Measurements from ENCODE around the gene SBNO2. TPM values are rescaled to one million over a fixed set of nuclear protein-coding genes. Genes with fewer than 3 reads are reported as not detected.

The SBNO2 gene
- total RNA-seq, 5 donors from 2014 or later (not counting 1 experiment from before 2014, with no cell fraction given): 90.2 to 115 (median 106) TPM

DNA sequence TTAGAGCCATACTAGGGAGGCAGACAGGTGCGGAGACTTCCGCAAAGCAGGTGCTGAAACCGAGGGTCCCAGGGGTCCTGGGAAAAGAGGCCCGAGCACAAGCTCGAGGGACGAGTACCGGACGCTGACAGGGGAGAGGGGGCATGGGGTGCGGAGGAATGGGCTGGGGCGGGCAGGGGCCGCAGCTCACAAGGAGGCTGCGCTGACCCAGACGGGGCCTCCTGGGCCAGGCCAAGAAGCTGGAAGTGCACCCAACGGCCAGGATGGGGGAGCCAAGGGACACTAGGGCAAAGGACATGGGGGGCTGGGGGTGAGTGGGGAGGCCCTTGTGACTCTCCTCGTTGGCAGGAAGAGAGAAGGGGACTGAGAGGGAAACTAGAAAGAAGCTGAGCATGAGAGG, 80.7 kb downstream of the SBNO2 start:
- Mint-ChIP-seq H3K36me3 (peaks cover 2% of the 10 kb centered on the region), H3K4me1 (peaks cover 40 to 48% (median 44%) of the 10 kb centered on the region in 3 donors), H3K9me3 (no peaks in the 10 kb centered on the region), H3K27me3 (no peaks in the 10 kb centered on the region), H3K27ac (peak overlapping the region; percentile 61 to 69), H3K4me3 (peak overlapping the region; percentile 87 to 91 (median 91))
- peaks cover 10 to 29% of the 10 kb centered on the region in 2 donors for H3K36me3 ChIP-seq (ENCODE audit: control insufficient read depth in 2 of 2, extremely low read depth in 1 of 2, insufficient read depth in 1 of 2, low read length in 1 of 2)
- H3K4me1 ChIP-seq (ENCODE audit: control insufficient read depth in 1 of 2, extremely low read depth in 1 of 2, insufficient read depth in 2 of 2, low read length in 2 of 2): peaks cover 25 to 75% of the 10 kb centered on the region in 2 experiments
- ChIA-PET CTCF (interaction anchor here in 1 of 2 donors (0.5 kb wide), 1 partner anchor 90 kb away, joined by 5 read pairs; no protein-coding TSS in a partner anchor), POLR2A (interaction anchor here in 1 of 2 donors (0.5 to 1.2 kb wide), 2 partner anchors 11 to 88 kb away, joined by 3 to 5 read pairs; no protein-coding TSS in a partner anchor)
- no peak overlapping the region for H3K27ac ChIP-seq (ENCODE audit: low read length)
- H3K9me3 ChIP-seq: no peaks in the 10 kb centered on the region
- no peaks in the 10 kb centered on the region for H3K27me3 ChIP-seq (replicated peaks in 1 of 2; ENCODE audit: control insufficient read depth in 2 of 2, extremely low read depth in 1 of 2, insufficient read depth in 2 of 2, low read length in 1 of 2)
- DNase-seq (no peak), ATAC-seq (replicated peaks in 1 of 4) (no peak)
- no peak overlapping the region for H3K4me3 ChIP-seq (ENCODE audit: control insufficient read depth in 1 of 2, extremely low read depth in 1 of 2, low read length in 1 of 2)
- WGBS (ENCODE audit: insufficient coverage): 100% methylated on average over 14 of the region's 15 CpGs

- H3K27me3 Mint-ChIP-seq: no peaks in the 10 kb centered on the region
- H3K4me1 Mint-ChIP-seq: peaks cover 43 to 59% (median 50%) of the 10 kb centered on the region in 3 donors
- peaks cover 12 to 37% of the 10 kb centered on the region in 2 donors for H3K36me3 ChIP-seq (ENCODE audit: control insufficient read depth in 2 of 2, extremely low read depth in 1 of 2, insufficient read depth in 1 of 2, low read length in 1 of 2)
- ChIA-PET CTCF (no interaction called here), POLR2A (no interaction called here)
- H3K4me1 ChIP-seq (ENCODE audit: control insufficient read depth in 1 of 2, extremely low read depth in 1 of 2, insufficient read depth in 2 of 2, low read length in 2 of 2): peaks cover 35 to 85% of the 10 kb centered on the region in 2 experiments
- peak overlapping the region in 1 of 3 donors; percentile 91 for H3K4me3 Mint-ChIP-seq
- H3K36me3 Mint-ChIP-seq: peaks cover 7% of the 10 kb centered on the region
- no peak overlapping the region for H3K27ac ChIP-seq (ENCODE audit: low read length)
- peak overlapping the region in 1 of 2 donors; percentile 11 for H3K27ac Mint-ChIP-seq
- no peaks in the 10 kb centered on the region for H3K27me3 ChIP-seq (replicated peaks in 1 of 2; ENCODE audit: control insufficient read depth in 2 of 2, extremely low read depth in 1 of 2, insufficient read depth in 2 of 2, low read length in 1 of 2)
- no peaks in the 10 kb centered on the region for H3K9me3 Mint-ChIP-seq
- 89% methylated on average over 16 of the region's 27 CpGs for WGBS (ENCODE audit: insufficient coverage)
- no peaks in the 10 kb centered on the region for H3K9me3 ChIP-seq
- H3K4me3 ChIP-seq (ENCODE audit: control insufficient read depth in 1 of 2, extremely low read depth in 1 of 2, low read length in 1 of 2): no peak overlapping the region
- DNase-seq (no peak), ATAC-seq (replicated peaks in 1 of 4) (no peak)
Observed at GRCh38 chr19:1091544-1092175, 82.4 kb downstream of the SBNO2 start.

DNA sequence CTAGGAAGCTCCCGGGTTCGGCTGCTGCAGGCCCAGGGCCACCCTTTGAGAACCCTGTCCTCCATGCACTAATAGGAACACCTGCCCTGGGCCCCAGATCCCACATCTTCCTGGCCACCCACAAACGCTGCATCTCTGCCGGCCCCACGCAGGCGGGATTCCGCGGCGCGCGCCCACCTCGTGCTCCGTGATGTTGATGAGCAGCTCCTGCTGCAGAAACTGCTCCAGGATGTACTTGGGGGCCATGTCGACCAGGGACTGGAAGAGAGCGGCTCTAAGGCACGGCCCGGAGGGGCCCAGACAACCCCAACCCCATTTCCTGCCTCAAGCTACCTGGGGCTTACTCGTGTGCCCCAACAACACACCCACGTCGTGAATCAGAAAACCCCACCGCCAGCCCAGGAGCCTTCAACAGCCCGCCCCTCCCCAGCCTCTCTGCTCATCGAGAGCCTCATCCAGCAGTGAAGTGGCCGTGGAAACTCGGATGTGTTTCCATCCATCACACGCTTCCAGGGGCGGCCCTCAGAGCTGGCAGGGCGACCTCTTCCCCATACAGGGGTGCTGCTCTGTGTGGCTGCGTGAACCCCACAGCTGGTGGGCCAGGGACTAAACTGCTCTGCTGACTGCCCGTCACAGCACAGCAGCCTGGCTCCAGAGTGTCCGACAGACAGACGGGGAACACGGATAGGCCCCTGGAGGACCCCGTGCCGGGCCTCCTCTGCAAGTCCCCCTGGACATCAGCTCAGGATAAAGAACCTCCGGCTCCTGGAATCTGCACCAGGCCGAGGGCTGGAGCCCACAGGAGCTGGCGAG, 83.1 kb downstream of the SBNO2 start:
- Mint-ChIP-seq H3K4me1 (peaks cover 40 to 59% (median 50%) of the 10 kb centered on the region in 3 donors), H3K27me3 (no peaks in the 10 kb centered on the region), H3K27ac (peak overlapping the region; percentile 43 to 68), H3K4me3 (peak overlapping the region in 1 of 3 donors; percentile 48), H3K9me3 (no peaks in the 10 kb centered on the region), H3K36me3 (peaks cover 7% of the 10 kb centered on the region)
- DNase-seq: peak in 6 of 35 experiments; percentile 46 to 57 (median 54)
- CTCF ChIA-PET: interaction anchor here in 1 of 2 donors (0.6 kb wide), 1 partner anchor 13 kb away, joined by 3 read pairs; no protein-coding TSS in a partner anchor
- ATAC-seq (replicated peaks in 1 of 4): peak in 1 of 4 experiments; percentile 4
- POLR2A ChIA-PET: no interaction called here
- Histone ChIP-seq H3K27me3 (replicated peaks in 1 of 2; ENCODE audit: control insufficient read depth in 2 of 2, extremely low read depth in 1 of 2, insufficient read depth in 2 of 2, low read length in 1 of 2) (no peaks in the 10 kb centered on the region), H3K4me3 (ENCODE audit: control insufficient read depth in 1 of 2, extremely low read depth in 1 of 2, low read length in 1 of 2) (no peak overlapping the region), H3K27ac (ENCODE audit: low read length) (no peak overlapping the region), H3K36me3 (ENCODE audit: control insufficient read depth in 2 of 2, extremely low read depth in 1 of 2, insufficient read depth in 1 of 2, low read length in 1 of 2) (peaks cover 17 to 45% of the 10 kb centered on the region in 2 donors), H3K4me1 (ENCODE audit: control insufficient read depth in 1 of 2, extremely low read depth in 1 of 2, insufficient read depth in 2 of 2, low read length in 2 of 2) (peaks cover 30 to 86% of the 10 kb centered on the region in 2 experiments), H3K9me3 (no peaks in the 10 kb centered on the region)
- WGBS (ENCODE audit: insufficient coverage): 69% methylated on average over 30 of the region's 38 CpGs

GRCh38 chr19:1089891-1090290, 84.2 kb downstream of the SBNO2 start:
- H3K36me3 ChIP-seq (ENCODE audit: control insufficient read depth in 2 of 2, extremely low read depth in 1 of 2, insufficient read depth in 1 of 2, low read length in 1 of 2): peaks cover 25 to 55% of the 10 kb centered on the region in 2 donors
- ATAC-seq (replicated peaks in 1 of 4): peak in 2 of 4 experiments; percentile 6 to 23
- no peaks in the 10 kb centered on the region for H3K27me3 ChIP-seq (replicated peaks in 1 of 2; ENCODE audit: control insufficient read depth in 2 of 2, extremely low read depth in 1 of 2, insufficient read depth in 2 of 2, low read length in 1 of 2)
- peak in 18 of 35 experiments; percentile 39 to 70 (median 48) for DNase-seq
- H3K9me3 Mint-ChIP-seq: no peaks in the 10 kb centered on the region
- H3K4me1 ChIP-seq (ENCODE audit: control insufficient read depth in 1 of 2, extremely low read depth in 1 of 2, insufficient read depth in 2 of 2, low read length in 2 of 2): peaks cover 28 to 90% of the 10 kb centered on the region in 2 experiments
- peak overlapping the region in 1 of 2 donors; percentile 61 for H3K27ac Mint-ChIP-seq
- 14% methylated on average over 4 of the region's 22 CpGs for WGBS (ENCODE audit: insufficient coverage)
- no peaks in the 10 kb centered on the region for H3K9me3 ChIP-seq
- no peaks in the 10 kb centered on the region for H3K27me3 Mint-ChIP-seq
- H3K36me3 Mint-ChIP-seq: peaks cover 14% of the 10 kb centered on the region
- H3K4me3 ChIP-seq (ENCODE audit: control insufficient read depth in 1 of 2, extremely low read depth in 1 of 2, low read length in 1 of 2): no peak overlapping the region
- ChIA-PET POLR2A (interaction anchor here (0.6 to 0.7 kb wide), 2 partner anchors 8 to 25 kb away, joined by 4 read pairs; no protein-coding TSS in a partner anchor), CTCF (no interaction called here)
- H3K4me3 Mint-ChIP-seq: no peak overlapping the region
- peaks cover 39 to 58% (median 52%) of the 10 kb centered on the region in 3 donors for H3K4me1 Mint-ChIP-seq
- peak overlapping the region; percentile 28 for H3K27ac ChIP-seq (ENCODE audit: low read length)

DNA sequence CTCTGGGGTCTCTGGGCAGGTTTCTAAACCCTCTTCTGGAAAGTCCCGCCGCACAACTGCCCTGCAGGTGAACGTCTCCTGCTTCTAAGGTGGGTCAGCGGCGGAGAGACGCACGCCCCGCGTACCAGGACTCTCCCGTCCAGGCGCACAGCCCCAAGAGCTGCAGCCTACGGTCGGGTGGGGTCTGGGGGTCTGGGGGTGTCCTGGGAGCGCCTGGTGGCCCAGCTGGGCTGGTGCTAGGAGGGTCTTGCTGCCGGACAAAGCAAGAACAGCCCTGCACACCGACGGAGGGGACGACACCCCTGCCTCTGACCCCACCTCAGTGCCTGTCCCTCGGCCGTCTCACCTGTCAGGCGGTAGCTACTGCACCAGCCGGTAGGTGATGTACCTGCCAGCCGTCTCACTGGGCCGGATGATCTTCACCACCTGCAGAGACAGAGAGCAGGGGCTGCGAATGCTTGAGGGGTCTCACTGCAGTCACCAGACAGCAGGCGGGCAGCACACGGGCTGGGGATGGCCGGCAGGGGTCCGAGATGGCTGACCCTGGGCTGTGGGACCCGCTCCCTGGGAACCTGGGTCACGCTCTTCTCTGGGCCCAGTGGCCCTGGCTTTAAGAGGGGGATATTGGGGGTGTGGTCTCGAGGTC, 84.8 kb downstream of the SBNO2 start:
- H3K27ac ChIP-seq (ENCODE audit: low read length): peak overlapping the region; percentile 28
- Mint-ChIP-seq H3K9me3 (no peaks in the 10 kb centered on the region), H3K27ac (peak overlapping the region; percentile 61 to 95), H3K36me3 (peaks cover 17% of the 10 kb centered on the region), H3K27me3 (no peaks in the 10 kb centered on the region), H3K4me1 (peaks cover 45 to 60% (median 56%) of the 10 kb centered on the region in 3 donors), H3K4me3 (peak overlapping the region in 1 of 3 donors; percentile 76)
- WGBS (ENCODE audit: insufficient coverage): 92% methylated on average over 27 of the region's 32 CpGs
- CTCF ChIA-PET: no interaction called here
- ATAC-seq (replicated peaks in 1 of 4) (no peak), DNase-seq (no peak)
- H3K4me3 ChIP-seq (ENCODE audit: control insufficient read depth in 1 of 2, extremely low read depth in 1 of 2, low read length in 1 of 2): no peak overlapping the region
- POLR2A ChIA-PET: interaction anchor here in 1 of 2 donors (0.6 to 0.7 kb wide), 2 partner anchors 9 to 89 kb away, joined by 4 to 8 read pairs; no protein-coding TSS in a partner anchor
- H3K27me3 ChIP-seq (replicated peaks in 1 of 2; ENCODE audit: control insufficient read depth in 2 of 2, extremely low read depth in 1 of 2, insufficient read depth in 2 of 2, low read length in 1 of 2): no peaks in the 10 kb centered on the region
- peaks cover 24 to 89% of the 10 kb centered on the region in 2 experiments for H3K4me1 ChIP-seq (ENCODE audit: control insufficient read depth in 1 of 2, extremely low read depth in 1 of 2, insufficient read depth in 2 of 2, low read length in 2 of 2)
- peaks cover 28 to 61% of the 10 kb centered on the region in 2 donors for H3K36me3 ChIP-seq (ENCODE audit: control insufficient read depth in 2 of 2, extremely low read depth in 1 of 2, insufficient read depth in 1 of 2, low read length in 1 of 2)
- no peaks in the 10 kb centered on the region for H3K9me3 ChIP-seq
